ENCODE results near the gene PPCDC.

Gene PPCDC

DNA sequence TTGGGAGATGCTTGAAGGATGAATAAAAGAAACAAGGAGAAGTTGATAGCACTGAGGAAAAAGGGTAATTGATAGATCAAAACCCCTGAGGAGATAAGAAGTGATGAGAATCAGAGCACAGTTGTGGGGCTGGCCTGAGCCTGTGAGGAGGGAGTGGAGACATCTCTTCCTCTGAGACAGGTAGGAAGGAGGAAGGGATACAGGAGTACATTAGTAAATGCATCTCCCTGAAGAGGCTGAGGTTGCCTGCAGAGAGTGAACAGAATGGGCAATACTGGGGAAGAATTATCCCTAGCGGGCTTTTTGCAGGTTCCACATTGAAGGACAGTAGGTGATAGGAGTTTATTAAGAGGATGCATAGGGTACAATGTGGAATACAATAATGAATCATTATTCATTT is 45.3 kb upstream of the PPCDC start:
- H3K4me1 ChIP-seq (ENCODE audit: insufficient read depth, low read length, poor library complexity, severe bottlenecking) = no peaks in the 10 kb centered on the region
- no peak for TF ChIP-seq EZH2phosphoT487 (IDR thresholded peaks at IDR 0.05; ENCODE audit: borderline replicate concordance)
- TF ChIP-seq, protein P1, sequence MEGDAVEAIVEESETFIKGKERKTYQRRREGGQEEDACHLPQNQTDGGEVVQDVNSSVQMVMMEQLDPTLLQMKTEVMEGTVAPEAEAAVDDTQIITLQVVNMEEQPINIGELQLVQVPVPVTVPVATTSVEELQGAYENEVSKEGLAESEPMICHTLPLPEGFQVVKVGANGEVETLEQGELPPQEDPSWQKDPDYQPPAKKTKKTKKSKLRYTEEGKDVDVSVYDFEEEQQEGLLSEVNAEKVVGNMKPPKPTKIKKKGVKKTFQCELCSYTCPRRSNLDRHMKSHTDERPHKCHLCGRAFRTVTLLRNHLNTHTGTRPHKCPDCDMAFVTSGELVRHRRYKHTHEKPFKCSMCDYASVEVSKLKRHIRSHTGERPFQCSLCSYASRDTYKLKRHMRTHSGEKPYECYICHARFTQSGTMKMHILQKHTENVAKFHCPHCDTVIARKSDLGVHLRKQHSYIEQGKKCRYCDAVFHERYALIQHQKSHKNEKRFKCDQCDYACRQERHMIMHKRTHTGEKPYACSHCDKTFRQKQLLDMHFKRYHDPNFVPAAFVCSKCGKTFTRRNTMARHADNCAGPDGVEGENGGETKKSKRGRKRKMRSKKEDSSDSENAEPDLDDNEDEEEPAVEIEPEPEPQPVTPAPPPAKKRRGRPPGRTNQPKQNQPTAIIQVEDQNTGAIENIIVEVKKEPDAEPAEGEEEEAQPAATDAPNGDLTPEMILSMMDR (conservative IDR thresholded peaks at IDR 0.05; ENCODE audit: low read length) = no peak
- no peak overlapping the region for H3K4me3 ChIP-seq (ENCODE audit: low read length, poor library complexity, severe bottlenecking)
- H3K79me2 ChIP-seq (ENCODE audit: insufficient read depth, low read length) = no peaks in the 10 kb centered on the region
- no peaks in the 10 kb centered on the region for H3K9me2 ChIP-seq (replicated peaks; ENCODE audit: low read depth, low read length)
- no peaks in the 10 kb centered on the region for H4K20me1 ChIP-seq (ENCODE audit: insufficient read depth, low read length, poor library complexity, severe bottlenecking)
- no peaks in the 10 kb centered on the region for H3K27me3 ChIP-seq (ENCODE audit: insufficient read depth, low read length, poor library complexity, severe bottlenecking)
- no peak overlapping the region for H3K4me2 ChIP-seq (ENCODE audit: low read depth, low read length, poor library complexity, severe bottlenecking)
- no peak overlapping the region for H3K9ac ChIP-seq (ENCODE audit: low read depth, low read length, poor library complexity, severe bottlenecking)
- H3K9me3 ChIP-seq (ENCODE audit: insufficient read depth, low read depth, low read length) = no peaks in the 10 kb centered on the region
- H3K36me3 ChIP-seq (ENCODE audit: insufficient read depth, low read length) = no peaks in the 10 kb centered on the region
- H2AFZ ChIP-seq (ENCODE audit: low read length) = no peak overlapping the region
- no peaks in the 10 kb centered on the region for H3F3A ChIP-seq (ENCODE audit: low read depth)

DNA sequence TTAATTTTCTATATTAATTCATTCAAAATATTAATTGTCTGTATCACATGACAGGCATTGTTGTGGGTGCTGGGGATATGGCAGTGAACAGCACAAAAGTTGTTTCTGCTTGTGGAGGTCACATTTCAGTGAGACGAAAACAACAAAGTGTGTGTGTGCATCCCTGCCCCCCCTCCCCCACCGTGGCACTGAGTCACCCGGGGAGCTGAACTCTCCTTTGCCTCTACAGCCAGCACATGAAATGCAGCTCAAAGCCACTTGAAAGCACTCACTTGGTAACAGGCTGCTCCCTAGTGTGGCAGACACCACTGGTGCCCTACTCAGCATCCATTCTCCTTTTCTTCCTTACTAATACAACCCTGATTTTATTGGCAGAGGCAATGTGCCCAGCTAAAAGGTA is 44.9 kb upstream of the PPCDC start:
- H3K36me3 ChIP-seq (ENCODE audit: insufficient read depth, low read length) = no peaks in the 10 kb centered on the region
- TF ChIP-seq, protein P1 (conservative IDR thresholded peaks at IDR 0.05; ENCODE audit: low read length) = no peak
- TF ChIP-seq EZH2phosphoT487 (IDR thresholded peaks at IDR 0.05; ENCODE audit: borderline replicate concordance) = no peak
- H4K20me1 ChIP-seq (ENCODE audit: insufficient read depth, low read length, poor library complexity, severe bottlenecking) = no peaks in the 10 kb centered on the region
- no peak overlapping the region for H2AFZ ChIP-seq (ENCODE audit: low read length)
- H3K4me3 ChIP-seq (ENCODE audit: low read length, poor library complexity, severe bottlenecking) = no peak overlapping the region
- H3K79me2 ChIP-seq (ENCODE audit: insufficient read depth, low read length) = no peaks in the 10 kb centered on the region
- H3K9me3 ChIP-seq (ENCODE audit: insufficient read depth, low read depth, low read length) = no peaks in the 10 kb centered on the region
- no peaks in the 10 kb centered on the region for H3F3A ChIP-seq (ENCODE audit: low read depth)
- H3K4me2 ChIP-seq (ENCODE audit: low read depth, low read length, poor library complexity, severe bottlenecking) = no peak overlapping the region
- no peak overlapping the region for H3K9ac ChIP-seq (ENCODE audit: low read depth, low read length, poor library complexity, severe bottlenecking)
- H3K27me3 ChIP-seq (ENCODE audit: insufficient read depth, low read length, poor library complexity, severe bottlenecking) = no peaks in the 10 kb centered on the region
- no peaks in the 10 kb centered on the region for H3K4me1 ChIP-seq (ENCODE audit: insufficient read depth, low read length, poor library complexity, severe bottlenecking)
- H3K9me2 ChIP-seq (replicated peaks; ENCODE audit: low read depth, low read length) = no peaks in the 10 kb centered on the region

DNA sequence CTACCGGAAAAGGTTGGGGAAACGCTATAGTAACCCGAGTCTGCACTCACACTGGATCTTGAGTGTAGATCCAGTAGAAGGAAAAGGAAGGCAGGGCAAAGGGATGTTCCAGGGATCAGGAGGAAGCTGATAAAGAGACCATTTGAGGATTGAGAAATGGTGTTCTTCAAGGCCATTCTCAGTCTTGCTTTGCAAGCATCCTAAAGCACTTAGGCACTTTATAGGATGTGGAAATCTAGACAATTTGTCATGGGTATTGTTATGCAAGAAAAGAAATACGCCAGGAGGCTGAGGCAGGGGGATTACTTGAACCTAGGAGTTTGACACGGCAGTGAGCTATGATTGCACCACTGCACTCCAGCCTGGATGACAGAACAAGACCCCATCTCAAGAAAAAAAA is 41.2 kb upstream of the PPCDC start:
- Histone ChIP-seq H3F3A (ENCODE audit: low read depth) (no peaks in the 10 kb centered on the region), H3K4me1 (ENCODE audit: insufficient read depth, low read length, poor library complexity, severe bottlenecking) (no peaks in the 10 kb centered on the region), H3K9me2 (replicated peaks; ENCODE audit: low read depth, low read length) (no peaks in the 10 kb centered on the region), H3K4me3 (ENCODE audit: low read length, poor library complexity, severe bottlenecking) (no peak overlapping the region), H3K9me3 (ENCODE audit: insufficient read depth, low read depth, low read length) (no peaks in the 10 kb centered on the region), H2AFZ (ENCODE audit: low read length) (no peak overlapping the region), H4K20me1 (ENCODE audit: insufficient read depth, low read length, poor library complexity, severe bottlenecking) (no peaks in the 10 kb centered on the region), H3K36me3 (ENCODE audit: insufficient read depth, low read length) (no peaks in the 10 kb centered on the region), H3K4me2 (ENCODE audit: low read depth, low read length, poor library complexity, severe bottlenecking) (no peak overlapping the region), H3K27me3 (ENCODE audit: insufficient read depth, low read length, poor library complexity, severe bottlenecking) (no peaks in the 10 kb centered on the region), H3K79me2 (ENCODE audit: insufficient read depth, low read length) (no peaks in the 10 kb centered on the region), H3K9ac (ENCODE audit: low read depth, low read length, poor library complexity, severe bottlenecking) (no peak overlapping the region)
- TF ChIP-seq, protein P1 (conservative IDR thresholded peaks at IDR 0.05; ENCODE audit: low read length) = no peak
- TF ChIP-seq EZH2phosphoT487 (IDR thresholded peaks at IDR 0.05; ENCODE audit: borderline replicate concordance) = no peak
